Nephron progenitor cell (in vitro differentiated cells): ENCODE results near the gene TRPM5.

Experiments
- DNase-seq: peaks from one replicate; pipeline ENCODE4 v3.0.0; 2021
- H3K27ac Mint-ChIP-seq: 2 replicates; pipeline ENCODE4 v1.8.0; 2021; ENCODE audit warnings: mild to moderate bottlenecking, moderate library complexity, mixed read lengths
- H3K27me3 Mint-ChIP-seq: 2 replicates; pipeline ENCODE4 v1.8.0; 2021; ENCODE audit warnings: mild to moderate bottlenecking, low read depth, mixed read lengths; ENCODE audit not compliant: poor library complexity
- H3K36me3 Mint-ChIP-seq: 2 replicates; pipeline ENCODE4 v1.8.0; 2021; ENCODE audit warnings: low read depth, mixed read lengths
- H3K4me1 Mint-ChIP-seq: 2 replicates; pipeline ENCODE4 v1.8.0; 2021; ENCODE audit warnings: mixed read lengths
- H3K4me3 Mint-ChIP-seq: 2 replicates; pipeline ENCODE4 v1.8.0; 2021; ENCODE audit warnings: mild to moderate bottlenecking, moderate library complexity, mixed read lengths
- H3K9me3 Mint-ChIP-seq: 2 replicates; pipeline ENCODE4 v1.8.0; 2021; ENCODE audit warnings: mild to moderate bottlenecking, moderate library complexity, mixed read lengths
- TF ChIP-seq, protein P1 (sequence below): fragments of 200-600 bp; sonication (generic); IDR thresholded peaks from 2 replicates; pipeline ENCODE4 v1.5.0; 2021; ENCODE audit warnings: antibody characterized with exemption

Gene TRPM5

GRCh38 chr11:2401436-2401984 lies 42.8 kb downstream of the TRPM5 start:
- Mint-ChIP-seq H3K36me3 (peaks cover 11% of the 10 kb centered on the region), H3K4me1 (peaks cover 46% of the 10 kb centered on the region), H3K9me3 (no peaks in the 10 kb centered on the region), H3K4me3 (peak overlapping the region; percentile 92), H3K27me3 (peaks cover 3% of the 10 kb centered on the region), H3K27ac (peak overlapping the region; percentile 90)
- DNase-seq, result no peak
- TF ChIP-seq, protein P1, sequence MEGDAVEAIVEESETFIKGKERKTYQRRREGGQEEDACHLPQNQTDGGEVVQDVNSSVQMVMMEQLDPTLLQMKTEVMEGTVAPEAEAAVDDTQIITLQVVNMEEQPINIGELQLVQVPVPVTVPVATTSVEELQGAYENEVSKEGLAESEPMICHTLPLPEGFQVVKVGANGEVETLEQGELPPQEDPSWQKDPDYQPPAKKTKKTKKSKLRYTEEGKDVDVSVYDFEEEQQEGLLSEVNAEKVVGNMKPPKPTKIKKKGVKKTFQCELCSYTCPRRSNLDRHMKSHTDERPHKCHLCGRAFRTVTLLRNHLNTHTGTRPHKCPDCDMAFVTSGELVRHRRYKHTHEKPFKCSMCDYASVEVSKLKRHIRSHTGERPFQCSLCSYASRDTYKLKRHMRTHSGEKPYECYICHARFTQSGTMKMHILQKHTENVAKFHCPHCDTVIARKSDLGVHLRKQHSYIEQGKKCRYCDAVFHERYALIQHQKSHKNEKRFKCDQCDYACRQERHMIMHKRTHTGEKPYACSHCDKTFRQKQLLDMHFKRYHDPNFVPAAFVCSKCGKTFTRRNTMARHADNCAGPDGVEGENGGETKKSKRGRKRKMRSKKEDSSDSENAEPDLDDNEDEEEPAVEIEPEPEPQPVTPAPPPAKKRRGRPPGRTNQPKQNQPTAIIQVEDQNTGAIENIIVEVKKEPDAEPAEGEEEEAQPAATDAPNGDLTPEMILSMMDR, result no peak

- TF ChIP-seq, protein P1, result no peak
- Mint-ChIP-seq H3K36me3 (peaks cover 11% of the 10 kb centered on the region), H3K4me3 (peak overlapping the region; percentile 92), H3K4me1 (peaks cover 40% of the 10 kb centered on the region), H3K27ac (peak overlapping the region; percentile 90), H3K9me3 (no peaks in the 10 kb centered on the region), H3K27me3 (no peaks in the 10 kb centered on the region)
- no peak for DNase-seq
Observed at GRCh38 chr11:2400762-2401435, 43.4 kb downstream of the TRPM5 start.

GRCh38 chr11:2400069-2400761 lies 44.1 kb downstream of the TRPM5 start, which contains the start of gene TSSC4:
Gene TSSC4 (plus strand): TSS chr11:2400750. CDS start chr11:2402634, 1,884 bp downstream.
- no peaks in the 10 kb centered on the region for H3K27me3 Mint-ChIP-seq
- H3K9me3 Mint-ChIP-seq, result no peaks in the 10 kb centered on the region
- H3K27ac Mint-ChIP-seq, result peak within 1 kb of the TSS; percentile 93
- H3K4me3 Mint-ChIP-seq, result peak within 1 kb of the TSS; percentile 92
- TF ChIP-seq, protein P1, result peak; percentile 97
- DNase-seq, result peak; percentile 99
- H3K36me3 Mint-ChIP-seq, result peaks cover 11% of the 10 kb centered on the region
- H3K4me1 Mint-ChIP-seq, result peaks cover 33% of the 10 kb centered on the region

GRCh38 chr11:2399488-2400068 lies 44.7 kb downstream of the TRPM5 start:
- Mint-ChIP-seq H3K27ac (peak overlapping the region; percentile 93), H3K4me1 (peaks cover 29% of the 10 kb centered on the region), H3K27me3 (no peaks in the 10 kb centered on the region), H3K4me3 (peak overlapping the region; percentile 92), H3K9me3 (no peaks in the 10 kb centered on the region), H3K36me3 (peaks cover 11% of the 10 kb centered on the region)
- peak; percentile 52 for DNase-seq
- TF ChIP-seq, protein P1, result no peak

- H3K4me3 Mint-ChIP-seq, result peak overlapping the region; percentile 92
- H3K9me3 Mint-ChIP-seq, result no peaks in the 10 kb centered on the region
- TF ChIP-seq, protein P1, result no peak
- no peak for DNase-seq
- peaks cover 25% of the 10 kb centered on the region for H3K4me1 Mint-ChIP-seq
- H3K36me3 Mint-ChIP-seq, result peaks cover 11% of the 10 kb centered on the region
- no peaks in the 10 kb centered on the region for H3K27me3 Mint-ChIP-seq
- peak overlapping the region; percentile 93 for H3K27ac Mint-ChIP-seq
Observed at GRCh38 chr11:2398664-2399355, 45.5 kb downstream of the TRPM5 start.
